Measurements from ENCODE around the gene KMO. TPM values are rescaled to one million over a fixed set of nuclear protein-coding genes. Genes with fewer than 3 reads are reported as not detected.

Gene KMO
- total RNA-seq, 4 donors from 2014 or later, result under 0.01 to 2.5 TPM; not detected in 2

DNA sequence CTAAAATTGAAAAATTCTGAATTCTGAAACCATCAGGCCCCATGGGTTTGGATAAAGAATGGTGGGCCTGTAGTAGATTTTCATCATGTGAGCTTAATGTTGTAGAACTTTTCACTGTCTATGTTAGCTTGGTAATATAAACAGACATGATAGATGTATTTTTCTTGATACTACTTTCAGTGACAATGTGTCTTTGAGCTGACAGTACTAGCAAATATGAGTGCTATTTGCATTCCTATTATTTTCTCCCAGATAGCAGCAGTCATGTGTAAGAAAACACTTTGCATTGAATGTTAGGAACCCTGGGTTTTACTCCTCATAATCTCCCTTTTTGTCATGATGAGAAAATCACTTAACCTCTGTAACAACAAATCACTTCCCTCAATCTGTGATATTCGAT lies 18.1 kb downstream of the KMO start:
- Histone ChIP-seq H3K4me1 (no peaks in the 10 kb centered on the region), H3K4me3 (no peak overlapping the region), H3K36me3 (no peaks in the 10 kb centered on the region), H3K9me3 (no peaks in the 10 kb centered on the region), H3K27ac (no peak overlapping the region), H3K27me3 (no peaks in the 10 kb centered on the region)
- WGBS, 2 donors (ENCODE audit: low coverage in 1 of 2), result 78 to 80% methylated on average over 1 of the region's 1 CpG
- TF ChIP-seq POLR2A (IDR thresholded peaks at IDR 0.05), result no peak
- TF ChIP-seq EP300 (IDR thresholded peaks at IDR 0.05; ENCODE audit: low read depth), result no peak
- intact Hi-C loops (cut with DNase I; ENCODE audit: low total_unique reads), result no loop called here
- no peak for DNase-seq
- in situ Hi-C loops (cut with MboI; ENCODE audit: low pct_ligation_motif_present in 1 of 4, low pct_unique_long_range_greater_than_20kb in 1 of 4, low sequenced_read_pairs in 3 of 4), result no loop called here

GRCh38 chr1:241551759-241552638 lies 19.8 kb downstream of the KMO start:
- no peaks in the 10 kb centered on the region for H3K36me3 ChIP-seq
- TF ChIP-seq POLR2AphosphoS5 (IDR thresholded peaks at IDR 0.05), result no peak
- peak; percentile 39 for TF ChIP-seq POLR2A (IDR thresholded peaks at IDR 0.05)
- H3K27ac ChIP-seq, result peak overlapping the region in 3 of 4 donors; percentile 13 to 50 (median 31)
- H3K27me3 ChIP-seq, result no peaks in the 10 kb centered on the region
- no peaks in the 10 kb centered on the region for H3K4me1 ChIP-seq
- in situ Hi-C loops (cut with MboI; ENCODE audit: low pct_ligation_motif_present in 1 of 4, low pct_unique_long_range_greater_than_20kb in 1 of 4, low sequenced_read_pairs in 3 of 4) (no loop called here), intact Hi-C loops (cut with DNase I; ENCODE audit: low total_unique reads) (no loop called here)
- H3K4me3 ChIP-seq, result no peak overlapping the region
- DNase-seq, result peak; percentile 34
- WGBS, 2 donors (ENCODE audit: low coverage in 1 of 2), result 72 to 74% methylated on average over 11 to 22 of the region's 22 CpGs
- no peaks in the 10 kb centered on the region for H3K9me3 ChIP-seq

- Histone ChIP-seq H3K27ac (no peak overlapping the region), H3K36me3 (no peaks in the 10 kb centered on the region), H3K9me3 (no peaks in the 10 kb centered on the region), H3K27me3 (no peaks in the 10 kb centered on the region), H3K4me3 (no peak overlapping the region), H3K4me1 (no peaks in the 10 kb centered on the region)
- in situ Hi-C loops (cut with MboI; ENCODE audit: low pct_ligation_motif_present in 1 of 4, low pct_unique_long_range_greater_than_20kb in 1 of 4, low sequenced_read_pairs in 3 of 4), result no loop called here
- 86 to 89% methylated on average over 1 to 7 of the region's 7 CpGs for WGBS, 2 donors (ENCODE audit: low coverage in 1 of 2)
- TF ChIP-seq POLR2A (IDR thresholded peaks at IDR 0.05), result no peak
- TF ChIP-seq, protein P1, sequence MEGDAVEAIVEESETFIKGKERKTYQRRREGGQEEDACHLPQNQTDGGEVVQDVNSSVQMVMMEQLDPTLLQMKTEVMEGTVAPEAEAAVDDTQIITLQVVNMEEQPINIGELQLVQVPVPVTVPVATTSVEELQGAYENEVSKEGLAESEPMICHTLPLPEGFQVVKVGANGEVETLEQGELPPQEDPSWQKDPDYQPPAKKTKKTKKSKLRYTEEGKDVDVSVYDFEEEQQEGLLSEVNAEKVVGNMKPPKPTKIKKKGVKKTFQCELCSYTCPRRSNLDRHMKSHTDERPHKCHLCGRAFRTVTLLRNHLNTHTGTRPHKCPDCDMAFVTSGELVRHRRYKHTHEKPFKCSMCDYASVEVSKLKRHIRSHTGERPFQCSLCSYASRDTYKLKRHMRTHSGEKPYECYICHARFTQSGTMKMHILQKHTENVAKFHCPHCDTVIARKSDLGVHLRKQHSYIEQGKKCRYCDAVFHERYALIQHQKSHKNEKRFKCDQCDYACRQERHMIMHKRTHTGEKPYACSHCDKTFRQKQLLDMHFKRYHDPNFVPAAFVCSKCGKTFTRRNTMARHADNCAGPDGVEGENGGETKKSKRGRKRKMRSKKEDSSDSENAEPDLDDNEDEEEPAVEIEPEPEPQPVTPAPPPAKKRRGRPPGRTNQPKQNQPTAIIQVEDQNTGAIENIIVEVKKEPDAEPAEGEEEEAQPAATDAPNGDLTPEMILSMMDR (IDR thresholded peaks at IDR 0.05), result no peak
- TF ChIP-seq EP300 (IDR thresholded peaks at IDR 0.05; ENCODE audit: low read depth), result no peak
- TF ChIP-seq POLR2AphosphoS5 (IDR thresholded peaks at IDR 0.05), result no peak
- intact Hi-C loops (cut with DNase I; ENCODE audit: low total_unique reads), result no loop called here
- DNase-seq, result no peak
Observed at GRCh38 chr1:241553886-241554592, 21.9 kb downstream of the KMO start.

- DNase-seq, result no peak
- 52 to 69% methylated on average over 3 of the region's 3 CpGs for WGBS, 2 donors (ENCODE audit: low coverage in 1 of 2)
- intact Hi-C loops (cut with DNase I; ENCODE audit: low total_unique reads), result no loop called here
- Histone ChIP-seq H3K4me3 (no peak overlapping the region), H3K27ac (no peak overlapping the region), H3K9me3 (no peaks in the 10 kb centered on the region), H3K36me3 (no peaks in the 10 kb centered on the region), H3K4me1 (no peaks in the 10 kb centered on the region), H3K27me3 (no peaks in the 10 kb centered on the region)
- in situ Hi-C loops (cut with MboI; ENCODE audit: low pct_ligation_motif_present in 1 of 4, low pct_unique_long_range_greater_than_20kb in 1 of 4, low sequenced_read_pairs in 3 of 4), result no loop called here
- TF ChIP-seq, protein P1 (IDR thresholded peaks at IDR 0.05), result no peak
- TF ChIP-seq POLR2AphosphoS5 (IDR thresholded peaks at IDR 0.05) (no peak), POLR2A (IDR thresholded peaks at IDR 0.05) (no peak), EP300 (IDR thresholded peaks at IDR 0.05; ENCODE audit: low read depth) (no peak)
Observed at GRCh38 chr1:241555526-241555925, 23.3 kb downstream of the KMO start.

- in situ Hi-C loops (cut with MboI; ENCODE audit: low pct_ligation_motif_present in 1 of 4, low pct_unique_long_range_greater_than_20kb in 1 of 4, low sequenced_read_pairs in 3 of 4), result no loop called here
- TF ChIP-seq POLR2A (IDR thresholded peaks at IDR 0.05) (no peak), POLR2AphosphoS5 (IDR thresholded peaks at IDR 0.05) (no peak), EP300 (IDR thresholded peaks at IDR 0.05; ENCODE audit: low read depth) (no peak)
- TF ChIP-seq, protein P1 (IDR thresholded peaks at IDR 0.05), result no peak
Observed at GRCh38 chr1:241557031-241557430, 24.9 kb downstream of the KMO start.

More at GRCh38 chr1:241557031-241557430, 24.9 kb downstream of the KMO start:
- H3K9me3 ChIP-seq, result no peaks in the 10 kb centered on the region
- no peak overlapping the region for H3K4me3 ChIP-seq
- H3K27me3 ChIP-seq, result no peaks in the 10 kb centered on the region
- intact Hi-C loops (cut with DNase I; ENCODE audit: low total_unique reads), result no loop called here
- 84 to 87% methylated on average over 5 of the region's 5 CpGs for WGBS, 2 donors (ENCODE audit: low coverage in 1 of 2)
- H3K36me3 ChIP-seq, result no peaks in the 10 kb centered on the region
- no peak for DNase-seq
- H3K27ac ChIP-seq, result no peak overlapping the region
- no peaks in the 10 kb centered on the region for H3K4me1 ChIP-seq
